NOMO-1 (cell line): ENCODE data around the gene HTR3A.

Experiments used
- DNase-seq, 2 experiments: peaks; one replicate each; lab custom pipeline; 2025; ENCODE audit not compliant: unreplicated experiment in 2 of 2; lab: John Stamatoyannopoulos, UW

The HTR3A gene

DNA sequence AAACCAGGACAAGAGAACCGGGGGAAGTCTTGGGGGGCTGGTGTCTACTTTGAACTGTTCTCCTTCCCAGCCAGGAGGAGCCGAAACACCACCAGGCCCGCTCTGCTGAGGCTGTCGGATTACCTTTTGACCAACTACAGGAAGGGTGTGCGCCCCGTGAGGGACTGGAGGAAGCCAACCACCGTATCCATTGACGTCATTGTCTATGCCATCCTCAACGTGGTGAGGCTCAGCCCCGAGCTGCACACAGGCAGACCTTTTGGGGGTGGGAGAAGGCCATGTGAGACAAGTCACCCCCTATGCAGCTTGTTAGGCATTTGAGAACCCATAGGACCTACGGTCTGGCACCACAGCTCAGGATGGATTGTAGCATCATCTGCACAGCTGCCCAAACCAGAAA lies 2.8 kb downstream of the HTR3A start:
- DNase-seq, result no peak

- no peak for DNase-seq
Observed at GRCh38 chr11:113979431-113979830, 4.5 kb downstream of the HTR3A start.

DNA sequence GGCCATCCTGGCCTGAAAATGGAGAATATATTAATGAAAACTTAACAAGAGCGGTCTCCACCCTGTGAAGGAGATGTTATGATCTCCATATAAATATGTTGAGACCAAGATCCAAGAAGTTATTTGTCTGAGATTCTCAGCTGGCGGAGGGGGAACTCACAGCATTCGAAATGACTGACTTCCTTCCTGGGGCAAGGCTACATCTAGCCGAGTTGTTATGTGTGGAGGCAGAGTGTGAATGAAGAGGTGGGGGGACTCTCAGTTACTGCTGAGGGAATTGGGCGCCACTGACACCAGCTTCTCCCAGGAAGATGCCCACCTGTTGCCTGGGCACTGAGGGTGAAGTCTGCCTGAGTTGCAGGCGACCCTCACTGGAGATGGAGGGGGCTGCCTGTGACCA lies 5.9 kb downstream of the HTR3A start:
- DNase-seq, result no peak

- no peak for DNase-seq
Observed at GRCh38 chr11:113982306-113982705, 7.4 kb downstream of the HTR3A start.

DNA sequence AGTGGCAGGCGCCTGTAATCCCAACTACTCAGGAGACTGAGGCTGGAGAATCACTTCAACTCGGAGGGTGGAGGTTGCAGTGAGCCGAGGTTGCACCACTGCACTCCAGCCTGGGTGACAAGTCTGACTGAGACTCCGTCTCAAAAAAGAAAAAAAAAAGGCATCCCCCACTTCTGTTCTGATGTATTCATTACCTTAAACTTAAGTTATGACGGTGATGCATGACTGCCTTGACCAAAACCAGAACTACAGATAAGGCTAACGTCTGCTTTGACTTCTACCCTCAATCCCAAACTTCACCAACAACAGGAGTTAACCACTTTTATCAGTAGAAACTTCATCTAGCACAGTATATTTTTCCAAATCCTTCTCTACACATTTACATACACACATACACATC lies 9.9 kb downstream of the HTR3A start:
- no peak for DNase-seq

DNA sequence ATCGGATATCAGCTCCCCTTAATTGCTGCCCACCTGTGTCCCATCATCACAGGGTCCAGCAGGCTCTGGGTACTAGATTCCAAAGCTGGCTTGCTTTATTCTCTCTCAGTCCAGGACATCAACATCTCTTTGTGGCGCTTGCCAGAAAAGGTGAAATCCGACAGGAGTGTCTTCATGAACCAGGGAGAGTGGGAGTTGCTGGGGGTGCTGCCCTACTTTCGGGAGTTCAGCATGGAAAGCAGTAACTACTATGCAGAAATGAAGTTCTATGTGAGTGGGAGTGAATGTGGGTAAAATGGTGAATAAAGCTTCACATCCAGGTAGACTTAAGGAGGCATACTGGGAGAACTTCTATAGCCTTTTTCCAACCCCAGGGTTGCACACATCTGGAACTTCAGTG lies 11.0 kb downstream of the HTR3A start:
- DNase-seq, result no peak

GRCh38 chr11:113986351-113987140 lies 11.6 kb downstream of the HTR3A start:
- DNase-seq, result no peak

DNA sequence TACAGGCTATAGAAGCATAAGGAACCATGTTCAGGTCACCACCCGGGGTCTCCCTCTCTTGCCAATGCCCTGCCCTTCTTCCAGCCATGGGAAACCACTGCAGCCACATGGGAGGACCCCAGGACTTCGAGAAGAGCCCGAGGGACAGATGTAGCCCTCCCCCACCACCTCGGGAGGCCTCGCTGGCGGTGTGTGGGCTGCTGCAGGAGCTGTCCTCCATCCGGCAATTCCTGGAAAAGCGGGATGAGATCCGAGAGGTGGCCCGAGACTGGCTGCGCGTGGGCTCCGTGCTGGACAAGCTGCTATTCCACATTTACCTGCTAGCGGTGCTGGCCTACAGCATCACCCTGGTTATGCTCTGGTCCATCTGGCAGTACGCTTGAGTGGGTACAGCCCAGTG lies 14.5 kb downstream of the HTR3A start:
- DNase-seq, result no peak

DNA sequence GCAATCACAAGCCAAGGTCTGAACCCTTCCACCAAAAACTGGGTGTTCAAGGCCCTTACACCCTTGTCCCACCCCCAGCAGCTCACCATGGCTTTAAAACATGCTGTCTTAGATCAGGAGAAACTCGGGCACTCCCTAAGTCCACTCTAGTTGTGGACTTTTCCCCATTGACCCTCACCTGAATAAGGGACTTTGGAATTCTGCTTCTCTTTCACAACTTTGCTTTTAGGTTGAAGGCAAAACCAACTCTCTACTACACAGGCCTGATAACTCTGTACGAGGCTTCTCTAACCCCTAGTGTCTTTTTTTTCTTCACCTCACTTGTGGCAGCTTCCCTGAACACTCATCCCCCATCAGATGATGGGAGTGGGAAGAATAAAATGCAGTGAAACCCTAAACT lies 15.0 kb downstream of the HTR3A start:
- no peak for DNase-seq

GRCh38 chr11:113991170-113991569 lies 16.3 kb downstream of the HTR3A start:
- DNase-seq, result no peak

DNA sequence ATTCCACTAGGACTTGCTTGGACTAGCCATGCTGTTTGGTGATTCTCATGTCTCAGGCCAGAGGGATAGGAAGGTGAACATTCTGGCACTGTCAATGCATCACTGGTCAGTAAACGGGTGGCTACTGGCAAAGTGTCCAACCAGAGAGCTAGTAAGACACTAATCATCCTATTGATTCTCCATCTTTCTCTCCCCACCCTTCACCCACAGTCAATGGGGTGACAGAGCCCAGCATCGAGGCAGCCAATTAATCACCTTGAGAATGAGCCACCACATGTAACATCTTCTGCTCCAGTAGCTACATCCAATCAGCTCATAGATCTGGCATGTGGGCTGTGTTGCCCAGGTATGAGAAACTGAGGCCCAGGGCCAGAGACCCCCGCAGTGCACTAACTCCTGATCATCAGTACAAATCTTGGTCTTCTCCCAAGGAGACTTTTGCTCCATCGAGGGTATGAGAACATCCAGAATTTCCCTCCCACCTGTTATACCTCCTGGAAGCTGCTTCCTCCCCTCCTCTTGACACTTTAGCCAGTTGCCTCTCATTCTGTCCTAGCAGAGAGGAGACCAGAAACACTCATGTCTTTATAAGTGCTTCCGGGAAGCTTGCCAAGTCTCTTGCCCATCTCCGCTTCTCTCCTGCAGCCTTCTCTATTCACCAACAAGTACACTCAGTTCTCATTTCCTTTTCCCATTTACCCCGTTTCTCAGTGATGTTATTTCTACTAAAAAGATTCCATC lies 17.0 kb downstream of the HTR3A start:
- no peak for DNase-seq

- DNase-seq, result no peak
Observed at GRCh38 chr11:113992459-113993110, 17.7 kb downstream of the HTR3A start.

DNA sequence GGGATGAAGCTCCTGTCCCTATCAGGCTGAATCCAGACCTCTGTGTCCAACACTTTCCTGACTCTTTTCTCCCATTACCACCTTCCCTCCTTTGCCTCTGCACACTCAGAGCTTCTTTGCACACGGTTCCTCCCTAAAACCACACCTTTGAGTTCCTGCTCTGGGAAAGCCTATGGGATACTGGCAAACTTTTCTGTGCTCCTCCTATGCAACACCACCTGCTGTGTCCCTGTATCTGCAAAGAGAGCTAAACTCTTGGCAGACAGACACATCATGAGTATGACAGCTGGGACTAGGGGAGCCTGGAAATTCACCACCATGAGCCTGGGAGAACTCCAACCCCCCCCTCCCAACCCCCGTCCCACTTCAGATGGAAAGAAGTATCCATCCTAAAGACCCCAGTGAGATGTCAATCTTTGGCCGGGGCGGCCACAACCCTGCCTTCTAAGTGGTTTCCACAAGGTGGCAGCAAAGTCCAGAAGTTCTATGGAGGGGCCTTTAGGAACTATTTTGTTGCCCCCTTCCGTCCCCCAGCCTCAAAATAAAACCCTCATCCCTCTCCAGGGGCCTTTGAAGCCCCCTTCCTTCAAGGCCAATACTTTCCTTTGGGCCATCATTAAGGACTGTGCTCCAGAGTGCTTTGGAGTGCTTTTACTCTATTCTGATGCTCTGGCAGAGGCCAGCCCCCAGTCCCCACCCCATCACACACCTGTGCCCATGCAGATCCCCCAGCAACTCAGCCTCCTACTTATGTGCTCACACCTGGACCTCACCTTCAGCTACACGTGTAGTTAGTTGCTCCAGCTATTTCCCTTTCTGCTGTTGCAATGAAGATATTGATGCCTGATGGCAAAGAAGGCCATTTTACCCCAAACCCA lies 19.4 kb downstream of the HTR3A start:
- no peak for DNase-seq

- DNase-seq, result no peak
Observed at GRCh38 chr11:113997473-113997872, 22.6 kb downstream of the HTR3A start.

- no peak for DNase-seq
Observed at GRCh38 chr11:113998574-113998973, 23.7 kb downstream of the HTR3A start.

GRCh38 chr11:114000526-114000925 lies 25.6 kb downstream of the HTR3A start:
- DNase-seq, result no peak

DNA sequence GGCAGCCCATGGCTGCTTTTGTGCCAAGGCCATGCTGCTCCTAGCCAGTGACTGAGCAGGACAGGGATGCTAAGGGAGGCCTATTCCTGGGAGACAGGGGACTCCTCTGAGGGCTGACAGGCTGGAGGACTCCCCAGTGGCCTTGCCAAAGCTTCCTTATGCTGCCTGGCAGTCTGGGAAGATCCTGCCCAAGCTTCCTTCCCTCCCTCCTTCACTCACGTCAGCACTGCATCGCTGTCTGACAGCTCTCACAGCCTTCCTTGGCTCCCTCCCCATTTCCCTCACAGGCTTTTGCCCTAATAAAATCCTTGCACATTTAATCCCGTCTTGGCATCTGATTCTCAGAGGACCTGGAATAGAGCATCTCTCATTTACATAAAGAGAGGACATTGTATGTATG lies 26.5 kb downstream of the HTR3A start:
- no peak for DNase-seq

GRCh38 chr11:114008331-114008730 lies 33.4 kb downstream of the HTR3A start:
- DNase-seq, result peak in 1 of 2 experiments; percentile 18

GRCh38 chr11:114010931-114011330 lies 36.0 kb downstream of the HTR3A start:
- DNase-seq, result no peak

- no peak for DNase-seq
Observed at GRCh38 chr11:114011443-114011842, 36.5 kb downstream of the HTR3A start.

- no peak for DNase-seq
Observed at GRCh38 chr11:114015117-114015516, 40.2 kb downstream of the HTR3A start.
